Measurements from ENCODE around the gene SLC30A2. TPM values are rescaled to one million over a fixed set of nuclear protein-coding genes. Genes with fewer than 3 reads are reported as not detected.

Gene SLC30A2
- total RNA-seq, 1 experiment from 2014 or later: 0.35 TPM

- H2BK5ac ChIP-seq (ENCODE audit: insufficient read length, low read length): no peak overlapping the region
- H3K9me3 Mint-ChIP-seq: no peaks in the 10 kb centered on the region
- H3K27ac Mint-ChIP-seq: no peak overlapping the region; a peak in 1 of 7 replicates
- WGBS (ENCODE audit: extremely low coverage, insufficient read length, low lambda C conversion rate): no CpG with 5 or more reads among the region's 3 CpGs
- H3K9me3 ChIP-seq (ENCODE audit: control insufficient read depth, low read depth, low read length): no peaks in the 10 kb centered on the region
- H2AK5ac ChIP-seq (ENCODE audit: insufficient read length, low read length): no peak overlapping the region
- H3K56ac ChIP-seq (ENCODE audit: insufficient read length, low read depth, low read length): no peak overlapping the region
- no peaks in the 10 kb centered on the region for H3K79me2 ChIP-seq (ENCODE audit: insufficient read depth, low read length)
- no peak overlapping the region for H2BK120ac ChIP-seq (ENCODE audit: low read depth, low read length, poor library complexity, severe bottlenecking)
- no peaks in the 10 kb centered on the region for H3K23me2 ChIP-seq (ENCODE audit: insufficient read length, low read depth, low read length, poor library complexity, severe bottlenecking)
- DNase-seq: no peak
- H3K23ac ChIP-seq (ENCODE audit: insufficient read length, low read depth, low read length): no peak overlapping the region
- no peak overlapping the region for H3K27ac ChIP-seq (ENCODE audit: insufficient read length, low read depth, low read length)
- no peak overlapping the region for H4K91ac ChIP-seq (ENCODE audit: insufficient read length, low read depth, low read length)
- H2BK20ac ChIP-seq (ENCODE audit: low read depth, low read length, poor library complexity, severe bottlenecking): no peak overlapping the region
- H2BK15ac ChIP-seq (ENCODE audit: low read depth, low read length): no peak overlapping the region
- H3K27me3 Mint-ChIP-seq (ENCODE audit: low read depth): peaks cover 17% of the 10 kb centered on the region
- H2BK12ac ChIP-seq (ENCODE audit: insufficient read length, low read depth, low read length): no peak overlapping the region
- no peak overlapping the region for H3T11ph ChIP-seq (ENCODE audit: low read length)
- no peak for TF ChIP-seq CTCF (conservative IDR thresholded peaks at IDR 0.05)
- no peaks in the 10 kb centered on the region for H4K20me1 ChIP-seq (ENCODE audit: control insufficient read depth, insufficient read depth, insufficient read length)
- no peak overlapping the region; the same call in 1 of the 2 replicates for H3K14ac ChIP-seq (ENCODE audit: insufficient read depth, low read length)
- H4K5ac ChIP-seq (ENCODE audit: insufficient read length, low read depth, low read length): no peak overlapping the region
- H3K36me3 Mint-ChIP-seq (ENCODE audit: insufficient read depth in 1 of 3, low read depth in 3 of 3): no peaks in the 10 kb centered on the region
- H3K4ac ChIP-seq (ENCODE audit: low read depth, low read length): no peak overlapping the region
- H2AFZ ChIP-seq (ENCODE audit: low read length): no peak overlapping the region
- no peaks in the 10 kb centered on the region for H3K4me1 ChIP-seq (ENCODE audit: insufficient read depth, low read length)
- H3K27me3 ChIP-seq (ENCODE audit: insufficient read depth, low read length): no peaks in the 10 kb centered on the region
- H3K18ac ChIP-seq (ENCODE audit: insufficient read length, low read depth, low read length): no peak overlapping the region
- H3K4me3 Mint-ChIP-seq: no peak overlapping the region; a peak in 1 of 5 replicates
- H3K79me1 ChIP-seq (ENCODE audit: insufficient read depth, low read depth, low read length, poor library complexity, severe bottlenecking): no peaks in the 10 kb centered on the region
- H3K9ac ChIP-seq (ENCODE audit: extremely low read depth, insufficient read length, low read length): no peak overlapping the region
- H4K8ac ChIP-seq (replicated peaks; ENCODE audit: insufficient read length, low read depth, low read length): no peak overlapping the region
- peaks cover 0 to 12% of the 10 kb centered on the region in 2 experiments; a peak in 2 of 4 replicates for H3K4me1 Mint-ChIP-seq
- H3K4me2 ChIP-seq (ENCODE audit: insufficient read depth, insufficient read length, low read length): no peak overlapping the region
Observed at GRCh38 chr1:26027716-26028489, 18.0 kb downstream of the SLC30A2 start.
